Heart right ventricle (tissue), 16 donors: ENCODE data around the gene PCCA. TPM values are rescaled to one million over a fixed set of nuclear protein-coding genes. Genes with fewer than 3 reads are reported as not detected.

ENCODE experiments used
- ATAC-seq, 8 donors: fragments of 200-7000 bp; cut with Tn5 transposase; one replicate each; pipeline ENCODE4 v1.9.1; 2020; ENCODE audit warnings: mild to moderate bottlenecking in 8 of 8, moderate library complexity in 8 of 8, moderate number of reproducible peaks in 1 of 8
- DNase-seq, 2 donors: peaks; one replicate each; pipeline ENCODE4 v3.0.0-alpha.2; 2020
- H3K27ac ChIP-seq, 10 donors: fragments of 200-600 bp; sonication (generic) in 2 of 10; one replicate each; pipeline versions ENCODE4 v1.5.0 to v1.8.0; 2020 to 2022; ENCODE audit warnings: mild to moderate bottlenecking in 3 of 10
- H3K27me3 ChIP-seq, 7 donors: fragments of 200-600 bp; one replicate each; pipeline ENCODE4 v1.8.0; 2021 to 2022; ENCODE audit warnings: mild to moderate bottlenecking in 2 of 7
- H3K36me3 ChIP-seq, 9 donors: fragments of 200-600 bp; sonication (generic) in 1 of 9; one replicate each; pipeline versions ENCODE4 v1.5.0 to v1.8.0; 2020 to 2022; ENCODE audit warnings: mild to moderate bottlenecking in 2 of 9
- H3K4me1 ChIP-seq, 9 donors: fragments of 200-600 bp; sonication (generic) in 1 of 9; one replicate each; pipeline versions ENCODE4 v1.5.0 to v1.8.0; 2020 to 2022; ENCODE audit warnings: mild to moderate bottlenecking in 4 of 9
- H3K4me3 ChIP-seq, 10 donors: fragments of 200-600 bp; sonication (generic) in 2 of 10; one replicate each; pipeline versions ENCODE4 v1.5.0 to v1.8.0; 2020 to 2022; ENCODE audit warnings: mild to moderate bottlenecking in 7 of 10, moderate library complexity in 2 of 10
- H3K9me3 ChIP-seq, 11 donors: fragments of 200-600 bp in 10 of 11; sonication (generic) in 2 of 11; one replicate each; pipeline versions ENCODE4 v1.5.0 to v1.8.0; 2013 to 2022; ENCODE audit warnings: mild to moderate bottlenecking in 2 of 11, control low read depth in 1 of 11, moderate library complexity in 1 of 11
- WGBS, 2 donors: extraction: QIAGEN DNeasy Blood & Tissue Kit; methylation state at CpG; one replicate each; pipeline ENCODE4 v1.1.7; 2013; ENCODE audit warnings: inconsistent platforms in 1 of 2; 5-methylcytosine and 5-hydroxymethylcytosine counted together
- intact Hi-C, 10 donors: fragments of 100-400 bp; cut with DNase I; formaldehyde crosslinking; loops; one replicate each; pipeline versions ENCODE4 v1.11.1 to v1.14.2; 2022
- polyA plus RNA-seq, 2 donors: library from polyadenylated mRNA; stranded (reverse); fragments of 200-250 nt; gene quantifications; one replicate each; pipeline ENCODE4 v1.2.3, GENCODE V29; 2013
- total RNA-seq, 10 donors: library from RNA; stranded (reverse); fragmentation: NEBNext Ultra II Directional in 3 of 10; extraction: Animal tissue kit (Norgen Biotek cat#: 25700) in 3 of 10; gene quantifications; one replicate each; pipeline versions ENCODE4 v1.2.1 to v1.2.4, GENCODE V29; 2021 to 2023
- TF ChIP-seq, protein P1 (sequence below), 9 donors: fragments of 200-600 bp; sonication (generic) in 2 of 9; IDR thresholded peaks; one replicate each; pipeline versions ENCODE4 v1.5.0 to v1.8.0; 2021 to 2022; ENCODE audit warnings: antibody characterized with exemption in 9 of 9, mild to moderate bottlenecking in 5 of 9, moderate library complexity in 1 of 9
- donor health status: Arrhythmogenic right ventricular cardiomyopathy.
- donor health status: ischemic (EF 13 %, LVEDD 7.1; RV severe dilation, severe dysfunction).
- donor health status: healthy with polysubstance abuse.
- donor health status: DM: no; HTN: yes; CAD: no.
- donor health status: DM: no; HTN: no; CAD: no.
- donor health status: ischemic (EF 25% LVEDD 6.9; RV normal size, moderate dysfunction).
- donor health status: ischemic (EF 25% LVEDD 5.7; RV mildly dilated, moderate dysfunction).
- donor health status: healthy.
- donor health status: DM: yes; HTN: yes; CAD: no.
- donor health status: Ischemic cardiomyopathy.
- donor health status: ischemic (EF 35%, LVEDD 5.7; RV mildly dilated, moderate dysfunction).
- donor health status: nonischemic (EF 11% LVEDD 7.7; RV severe dilation, severe dysfunction).
- donor health status: DM: yes; HTN: yes; CAD: no.
- donor health status: PGD.
- donor health status: ischemic (EF 29% LVEDD 5.4; RV normal size, mild dysfunction).
- donor health status: nonischemic (EF 23%, LVEDD 6.1; RV moderate dilation, normal function).

The PCCA gene
- total and polyA plus RNA-seq, 12 donors = 21.2 to 71.9 (median 60.7) TPM

GRCh38 chr13:100529666-100530377 lies 440.9 kb downstream of the PCCA start:
- no peaks in the 10 kb centered on the region for H3K27me3 ChIP-seq
- no peak overlapping the region for H3K27ac ChIP-seq
- ATAC-seq (no peak), DNase-seq (no peak)
- peaks cover 0 to 5% (median 0%) of the 10 kb centered on the region in 11 donors for H3K9me3 ChIP-seq
- H3K36me3 ChIP-seq = peaks cover 0 to 61% (median 7%) of the 10 kb centered on the region in 9 donors
- no peaks in the 10 kb centered on the region for H3K4me1 ChIP-seq
- TF ChIP-seq, protein P1, sequence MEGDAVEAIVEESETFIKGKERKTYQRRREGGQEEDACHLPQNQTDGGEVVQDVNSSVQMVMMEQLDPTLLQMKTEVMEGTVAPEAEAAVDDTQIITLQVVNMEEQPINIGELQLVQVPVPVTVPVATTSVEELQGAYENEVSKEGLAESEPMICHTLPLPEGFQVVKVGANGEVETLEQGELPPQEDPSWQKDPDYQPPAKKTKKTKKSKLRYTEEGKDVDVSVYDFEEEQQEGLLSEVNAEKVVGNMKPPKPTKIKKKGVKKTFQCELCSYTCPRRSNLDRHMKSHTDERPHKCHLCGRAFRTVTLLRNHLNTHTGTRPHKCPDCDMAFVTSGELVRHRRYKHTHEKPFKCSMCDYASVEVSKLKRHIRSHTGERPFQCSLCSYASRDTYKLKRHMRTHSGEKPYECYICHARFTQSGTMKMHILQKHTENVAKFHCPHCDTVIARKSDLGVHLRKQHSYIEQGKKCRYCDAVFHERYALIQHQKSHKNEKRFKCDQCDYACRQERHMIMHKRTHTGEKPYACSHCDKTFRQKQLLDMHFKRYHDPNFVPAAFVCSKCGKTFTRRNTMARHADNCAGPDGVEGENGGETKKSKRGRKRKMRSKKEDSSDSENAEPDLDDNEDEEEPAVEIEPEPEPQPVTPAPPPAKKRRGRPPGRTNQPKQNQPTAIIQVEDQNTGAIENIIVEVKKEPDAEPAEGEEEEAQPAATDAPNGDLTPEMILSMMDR (IDR thresholded peaks at IDR 0.05) = no peak
- intact Hi-C loops = no loop called here
- 98% methylated on average over 15 of the region's 15 CpGs for WGBS, 2 donors
- H3K4me3 ChIP-seq = no peak overlapping the region

DNA sequence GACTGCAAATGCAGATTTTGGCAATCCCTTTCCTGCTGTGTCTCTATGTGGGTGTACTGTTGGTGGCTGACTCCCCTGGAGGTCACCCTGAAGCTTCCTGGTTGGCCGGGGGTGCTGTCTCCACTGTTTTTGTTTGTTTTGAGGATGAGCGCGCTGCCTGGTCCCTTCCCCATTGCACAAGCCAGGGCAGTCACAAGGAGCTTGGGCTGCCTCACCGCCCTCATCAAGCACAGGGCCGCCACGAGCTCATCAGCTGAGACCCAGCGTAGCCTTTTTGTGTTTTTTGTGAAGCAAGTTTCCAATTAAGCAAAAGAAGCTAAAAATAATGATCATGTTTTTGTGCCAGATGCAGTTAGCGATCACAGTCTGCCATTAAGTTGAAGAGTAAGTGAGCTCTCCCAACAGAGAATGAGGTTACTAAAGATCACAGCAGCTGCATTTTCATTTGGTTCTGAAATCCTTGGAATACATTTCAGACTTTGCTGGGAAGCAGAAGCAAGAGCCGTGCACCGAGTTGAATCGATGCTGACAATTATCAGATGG lies 441.8 kb downstream of the PCCA start:
- DNase-seq (no peak), ATAC-seq (no peak)
- Histone ChIP-seq H3K27me3 (no peaks in the 10 kb centered on the region), H3K4me3 (no peak overlapping the region), H3K27ac (no peak overlapping the region), H3K4me1 (no peaks in the 10 kb centered on the region), H3K9me3 (peaks cover 0 to 5% (median 0%) of the 10 kb centered on the region in 11 donors), H3K36me3 (peaks cover 0 to 61% (median 7%) of the 10 kb centered on the region in 9 donors)
- TF ChIP-seq, protein P1 (IDR thresholded peaks at IDR 0.05) = no peak
- WGBS, 2 donors = 77 to 82% methylated on average over 11 of the region's 11 CpGs
- intact Hi-C loops = no loop called here

GRCh38 chr13:100532090-100532766 lies 443.3 kb downstream of the PCCA start:
- WGBS, 2 donors = 96 to 97% methylated on average over 55 to 60 of the region's 60 CpGs
- intact Hi-C loops = no loop called here
- no peak for DNase-seq

More at GRCh38 chr13:100532090-100532766, 443.3 kb downstream of the PCCA start:
- peaks cover 0 to 47% (median 7%) of the 10 kb centered on the region in 9 donors for H3K36me3 ChIP-seq
- peaks cover 0 to 3% (median 0%) of the 10 kb centered on the region in 9 donors for H3K4me1 ChIP-seq
- no peaks in the 10 kb centered on the region for H3K27me3 ChIP-seq
- no peak overlapping the region for H3K27ac ChIP-seq
- H3K9me3 ChIP-seq = peaks cover 0 to 5% (median 0%) of the 10 kb centered on the region in 11 donors
- no peak overlapping the region for H3K4me3 ChIP-seq
- TF ChIP-seq, protein P1 (IDR thresholded peaks at IDR 0.05) = no peak
- ATAC-seq = no peak
